ENCODE results near the gene SULF2. TPM values are rescaled to one million over a fixed set of nuclear protein-coding genes. Genes with fewer than 3 reads are reported as not detected.

SULF2 gene
- total and polyA plus RNA-seq, 2 of the 13 experiments (the other 11 are each of a cell fraction or from before 2014, with no cell fraction given) = 7.2 to 50.9 TPM

GRCh38 chr20:47670913-47671312 lies 114.4 kb downstream of the SULF2 start (continued):
- TF ChIP-seq AHDC1 (CRISPR knock-in tag; IDR thresholded peaks at IDR 0.05; ENCODE audit: borderline replicate concordance) = no peak

- in situ Hi-C loops (cut with HindIII; ENCODE audit: extremely low pct_ligation_motif_present, low pct_unique_long_range_greater_than_20kb) = no loop called here
Measured at GRCh38 chr20:47669927-47670890, 115.1 kb downstream of the SULF2 start.

More at GRCh38 chr20:47669927-47670890, 115.1 kb downstream of the SULF2 start:
- Histone ChIP-seq H3K36me3 (replicated peaks in 1 of 2; ENCODE audit: control insufficient read depth in 1 of 2, insufficient read depth in 2 of 2, low read length in 2 of 2) (0 out of 5 replicates have a peak, but pooled peaks cover 0 to 2% of the 10 kb centered on the region in 2 experiments), H3K4me3 (replicated peaks in 1 of 3; ENCODE audit: insufficient read depth in 1 of 3, low read depth in 2 of 3, low read length in 3 of 3) (no peak overlapping the region), H3K9ac (ENCODE audit: insufficient read depth, low read depth, low read length) (no peak overlapping the region), H3K4me2 (ENCODE audit: low read depth, low read length) (no peak overlapping the region), H3K9me3 (ENCODE audit: low read length) (no peaks in the 10 kb centered on the region), H3K27me3 (ENCODE audit: control insufficient read depth in 1 of 2, insufficient read depth in 2 of 2, low read length in 2 of 2) (no peaks in the 10 kb centered on the region), H3K27ac (ENCODE audit: extremely low read length, insufficient read depth, low read length) (no peak overlapping the region), H2AFZ (ENCODE audit: low read length) (no peak overlapping the region), H3K79me2 (ENCODE audit: insufficient read depth, low read length) (no peaks in the 10 kb centered on the region), H4K20me1 (ENCODE audit: insufficient read depth, low read length) (no peaks in the 10 kb centered on the region), H3K4me1 (ENCODE audit: insufficient read depth, low read length) (peaks cover 13% of the 10 kb centered on the region)
- BruUV-seq (replicated peaks) = no TSS peak
- intact Hi-C loops (cut with micrococcal nuclease; ENCODE audit: unreplicated experiment) = no loop called here
- ChIA-PET POLR2A (no interaction called here), CTCF (ENCODE audit: low intra/inter-chr PET ratio, low total read pairs) (no interaction called here)
- ATAC-seq (no peak), FAIRE-seq (no peak), DNase-seq (ENCODE audit: low spot score) (no peak)
- WGBS (ENCODE audit: low lambda C conversion rate) = 91% methylated on average over 22 of the region's 22 CpGs
- no peak for TF ChIP-seq MIXL1 (CRISPR knock-in tag; IDR thresholded peaks at IDR 0.05)
- TF ChIP-seq CAMTA2 (CRISPR knock-in tag; IDR thresholded peaks at IDR 0.05; ENCODE audit: borderline replicate concordance) = no peak
- no peak for TF ChIP-seq ZSCAN22 (CRISPR knock-in tag; IDR thresholded peaks at IDR 0.05)
- peak; percentile 89 for TF ChIP-seq HNRNPK (IDR thresholded peaks at IDR 0.05; ENCODE audit: low read depth, low read length, poor library complexity, severe bottlenecking)
- TF ChIP-seq KDM5A (IDR thresholded peaks at IDR 0.05; ENCODE audit: borderline replicate concordance, low read length) = no peak
- no peak for TF ChIP-seq ZUFSP (CRISPR knock-in tag; IDR thresholded peaks at IDR 0.05; ENCODE audit: borderline replicate concordance)
- no peak for TF ChIP-seq ZNF235 (CRISPR knock-in tag; IDR thresholded peaks at IDR 0.05; ENCODE audit: borderline replicate concordance)

Measured in HepG2 (cell line).